D721Med (cell line): ENCODE measurements around the gene HECA.

Source experiments
- DNase-seq: peaks from one replicate; pipeline ENCODE4 v3.0.0; 2011; ENCODE audit warnings: low spot score; ENCODE audit not compliant: insufficient read length
- FAIRE-seq: peaks from 2 replicates; lab custom pipeline; 2011; peaks lifted over from hg19 to GRCh38; lab: Jason Lieb, UNC
- CTCF ChIP-seq: IDR thresholded peaks from 2 replicates; pipeline ENCODE4 v1.5.1; 2012; ENCODE audit warnings: mild to moderate bottlenecking, control low read depth; ENCODE audit not compliant: insufficient read depth; ENCODE audit errors: missing control alignments

HECA gene

GRCh38 chr6:139134817-139135577 lies at the start of gene HECA:
Gene HECA, plus strand, starts transcription at chr6:139135080. Its CDS starts 317 bp downstream, at chr6:139135397.
- no peak for FAIRE-seq
- TF ChIP-seq CTCF: no peak
- DNase-seq: peak; percentile 59

- DNase-seq: no peak
- no peak for FAIRE-seq
- no peak for TF ChIP-seq CTCF
Measured at GRCh38 chr6:139091826-139092225, 43.1 kb upstream of the HECA start.

GRCh38 chr6:139099984-139100383 lies 34.9 kb upstream of the HECA start:
- DNase-seq (no peak), FAIRE-seq (no peak)
- TF ChIP-seq CTCF: no peak

GRCh38 chr6:139107051-139107450 lies 27.8 kb upstream of the HECA start:
- no peak for DNase-seq
- no peak for TF ChIP-seq CTCF
- FAIRE-seq: no peak

- FAIRE-seq (no peak), DNase-seq (no peak)
- TF ChIP-seq CTCF: no peak
Measured at GRCh38 chr6:139108378-139108777, 26.5 kb upstream of the HECA start.

GRCh38 chr6:139109558-139109957 lies 25.3 kb upstream of the HECA start:
- DNase-seq (no peak), FAIRE-seq (no peak)
- TF ChIP-seq CTCF: peak; percentile 34

- no peak for FAIRE-seq
- TF ChIP-seq CTCF: no peak
- no peak for DNase-seq
Measured at GRCh38 chr6:139112146-139112545, 22.7 kb upstream of the HECA start.
